Fibroblast of lung (primary cell): Measurements from ENCODE around the gene OGDH.

Experiments
- EZH2 ChIP-seq: IDR thresholded peaks from 2 replicates; pipeline ENCODE4 v1.5.1; 2012; ENCODE audit warnings: low read length, control low read depth, mild to moderate bottlenecking; ENCODE audit errors: missing control alignments
- TF ChIP-seq, protein P1 (sequence below), 2 donors: IDR thresholded peaks in 1 of 2; conservative IDR thresholded peaks in 1 of 2; 1 replicate in 1 of 2; 2 replicates in 1 of 2; pipeline ENCODE4 v1.5.1; 2011 to 2012; ENCODE audit warnings: low read length in 2 of 2, control low read depth in 1 of 2, inconsistent platforms in 1 of 2, low read depth in 1 of 2, mild to moderate bottlenecking in 1 of 2

DNA sequence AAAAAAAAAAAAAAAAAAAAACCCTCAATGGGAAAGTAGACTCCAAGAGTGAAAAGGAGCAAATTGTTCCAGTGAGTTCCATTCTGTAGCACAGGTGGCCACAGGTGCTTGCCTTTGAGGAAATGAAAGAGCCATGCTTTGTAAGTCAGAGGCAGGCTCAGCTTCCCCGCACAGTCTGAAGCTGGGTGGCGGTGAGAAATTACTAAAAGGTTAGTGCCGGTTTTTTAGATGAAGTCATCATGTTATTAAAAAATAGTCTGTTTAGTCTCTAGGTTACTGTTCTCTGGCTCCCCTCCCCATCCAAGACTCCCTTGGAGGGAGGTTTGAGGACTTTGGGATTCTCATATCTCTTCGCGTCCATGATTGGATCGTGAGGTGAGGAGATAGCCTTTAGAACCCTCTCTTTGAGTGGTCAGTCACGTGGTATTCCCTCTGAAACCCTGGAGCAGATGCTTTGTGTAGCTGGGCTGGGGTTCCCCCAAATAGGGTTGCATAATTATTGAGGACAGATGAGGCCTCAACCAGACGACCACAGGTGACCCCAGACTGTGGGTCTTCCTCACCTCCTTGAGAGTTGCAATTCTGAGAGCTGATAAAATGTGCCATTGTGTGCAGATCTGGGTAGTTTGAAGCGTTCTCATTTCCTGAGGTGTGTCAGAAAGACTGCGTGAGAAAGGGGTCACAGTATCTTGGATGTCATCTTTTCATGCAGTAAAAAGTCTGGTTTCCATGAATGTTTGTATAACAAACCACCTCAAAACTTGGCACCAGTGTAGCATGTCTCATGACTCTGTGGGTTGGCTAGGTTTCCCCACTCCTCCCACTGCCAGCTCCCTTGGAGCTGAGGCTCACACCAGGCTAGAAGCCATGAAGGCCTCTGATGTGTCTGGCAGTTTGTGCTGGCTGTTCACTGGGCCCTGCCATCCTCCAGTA is 27.1 kb downstream of the OGDH start:
- TF ChIP-seq, protein P1, sequence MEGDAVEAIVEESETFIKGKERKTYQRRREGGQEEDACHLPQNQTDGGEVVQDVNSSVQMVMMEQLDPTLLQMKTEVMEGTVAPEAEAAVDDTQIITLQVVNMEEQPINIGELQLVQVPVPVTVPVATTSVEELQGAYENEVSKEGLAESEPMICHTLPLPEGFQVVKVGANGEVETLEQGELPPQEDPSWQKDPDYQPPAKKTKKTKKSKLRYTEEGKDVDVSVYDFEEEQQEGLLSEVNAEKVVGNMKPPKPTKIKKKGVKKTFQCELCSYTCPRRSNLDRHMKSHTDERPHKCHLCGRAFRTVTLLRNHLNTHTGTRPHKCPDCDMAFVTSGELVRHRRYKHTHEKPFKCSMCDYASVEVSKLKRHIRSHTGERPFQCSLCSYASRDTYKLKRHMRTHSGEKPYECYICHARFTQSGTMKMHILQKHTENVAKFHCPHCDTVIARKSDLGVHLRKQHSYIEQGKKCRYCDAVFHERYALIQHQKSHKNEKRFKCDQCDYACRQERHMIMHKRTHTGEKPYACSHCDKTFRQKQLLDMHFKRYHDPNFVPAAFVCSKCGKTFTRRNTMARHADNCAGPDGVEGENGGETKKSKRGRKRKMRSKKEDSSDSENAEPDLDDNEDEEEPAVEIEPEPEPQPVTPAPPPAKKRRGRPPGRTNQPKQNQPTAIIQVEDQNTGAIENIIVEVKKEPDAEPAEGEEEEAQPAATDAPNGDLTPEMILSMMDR (conservative IDR thresholded peaks at IDR 0.05 in 1 of 2, IDR thresholded peaks at IDR 0.05 in 1 of 2; ENCODE audit: low read depth in 1 of 2, low read length in 2 of 2) = no peak
- no peak for TF ChIP-seq EZH2
